ENCODE data around the gene SCN8A.
A peak's percentile ranks its signal among the peaks of the same experiment; 100 is the strongest.

Gene SCN8A

DNA sequence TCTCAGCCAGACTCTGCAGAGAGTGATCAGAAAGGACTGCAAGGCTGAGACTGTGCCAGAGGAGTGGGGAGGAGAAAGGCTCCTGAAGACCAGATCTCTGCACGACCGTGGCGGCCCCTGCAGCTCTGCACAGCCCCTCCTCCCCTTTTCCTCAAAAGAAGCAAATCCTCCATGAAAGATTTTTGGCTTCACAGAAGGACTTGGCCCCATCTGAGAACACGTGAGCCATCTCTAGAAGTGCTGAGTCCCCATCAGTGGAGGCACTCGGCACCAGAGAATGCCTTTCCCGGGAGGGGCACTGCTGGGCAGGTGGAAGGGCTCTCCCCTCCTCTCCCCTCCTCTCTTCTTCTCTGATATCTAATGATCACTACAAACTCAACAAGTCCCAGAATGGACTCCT, 250.7 kb downstream of the SCN8A start:
- no peak overlapping the region for H3K4me3 ChIP-seq (ENCODE audit: low read depth, low read length)
- no peak overlapping the region for H3K9ac ChIP-seq (ENCODE audit: low read depth, low read length)
- peaks cover 14% of the 10 kb centered on the region; the same call in 1 of the 2 replicates for H3K27me3 ChIP-seq (ENCODE audit: control insufficient read depth, insufficient read depth, low read length)
- H3K9me3 ChIP-seq (ENCODE audit: control insufficient read depth, insufficient read depth, low read length), result no peaks in the 10 kb centered on the region
- H3K4me1 ChIP-seq (ENCODE audit: control insufficient read depth, insufficient read depth, low read length), result peaks cover 33% of the 10 kb centered on the region
- no peaks in the 10 kb centered on the region for H3K36me3 ChIP-seq (ENCODE audit: control insufficient read depth, insufficient read depth, low read length)
- H3K27ac ChIP-seq (ENCODE audit: low read depth, low read length), result no peak overlapping the region

GRCh38 chr12:51844854-51845253, 253.8 kb downstream of the SCN8A start:
- no peak overlapping the region for H3K4me3 ChIP-seq (ENCODE audit: low read depth, low read length)
- H3K27me3 ChIP-seq (ENCODE audit: control insufficient read depth, insufficient read depth, low read length), result peaks cover 22% of the 10 kb centered on the region
- no peaks in the 10 kb centered on the region for H3K36me3 ChIP-seq (ENCODE audit: control insufficient read depth, insufficient read depth, low read length)
- no peak overlapping the region for H3K27ac ChIP-seq (ENCODE audit: low read depth, low read length)
- H3K9ac ChIP-seq (ENCODE audit: low read depth, low read length), result no peak overlapping the region
- H3K9me3 ChIP-seq (ENCODE audit: control insufficient read depth, insufficient read depth, low read length), result no peaks in the 10 kb centered on the region
- peaks cover 21% of the 10 kb centered on the region for H3K4me1 ChIP-seq (ENCODE audit: control insufficient read depth, insufficient read depth, low read length)

DNA sequence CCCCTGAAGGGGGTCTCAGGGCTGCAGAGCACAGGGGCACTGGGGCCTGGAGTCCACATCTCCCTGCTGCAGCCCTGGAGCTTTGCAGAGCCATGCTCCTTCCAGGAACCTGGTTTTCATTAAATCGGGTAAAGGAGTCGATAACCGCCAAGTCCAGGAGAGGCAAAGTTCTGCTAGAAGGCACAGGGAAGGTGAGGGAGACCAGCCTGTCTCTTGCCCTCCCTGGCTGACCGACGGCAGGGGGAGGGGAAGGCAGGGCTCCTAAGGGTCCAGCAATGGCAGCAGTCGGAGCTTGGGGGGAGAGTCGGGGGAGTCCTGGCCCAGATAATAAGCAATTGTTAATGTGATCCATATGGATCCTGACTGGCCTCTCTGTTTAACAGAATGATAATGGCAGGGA, 254.4 kb downstream of the SCN8A start:
- no peaks in the 10 kb centered on the region for H3K36me3 ChIP-seq (ENCODE audit: control insufficient read depth, insufficient read depth, low read length)
- no peak overlapping the region for H3K27ac ChIP-seq (ENCODE audit: low read depth, low read length)
- H3K9ac ChIP-seq (ENCODE audit: low read depth, low read length), result no peak overlapping the region
- peaks cover 22% of the 10 kb centered on the region for H3K4me1 ChIP-seq (ENCODE audit: control insufficient read depth, insufficient read depth, low read length)
- no peak overlapping the region for H3K4me3 ChIP-seq (ENCODE audit: low read depth, low read length)
- peaks cover 29% of the 10 kb centered on the region for H3K27me3 ChIP-seq (ENCODE audit: control insufficient read depth, insufficient read depth, low read length)
- no peaks in the 10 kb centered on the region for H3K9me3 ChIP-seq (ENCODE audit: control insufficient read depth, insufficient read depth, low read length)

DNA sequence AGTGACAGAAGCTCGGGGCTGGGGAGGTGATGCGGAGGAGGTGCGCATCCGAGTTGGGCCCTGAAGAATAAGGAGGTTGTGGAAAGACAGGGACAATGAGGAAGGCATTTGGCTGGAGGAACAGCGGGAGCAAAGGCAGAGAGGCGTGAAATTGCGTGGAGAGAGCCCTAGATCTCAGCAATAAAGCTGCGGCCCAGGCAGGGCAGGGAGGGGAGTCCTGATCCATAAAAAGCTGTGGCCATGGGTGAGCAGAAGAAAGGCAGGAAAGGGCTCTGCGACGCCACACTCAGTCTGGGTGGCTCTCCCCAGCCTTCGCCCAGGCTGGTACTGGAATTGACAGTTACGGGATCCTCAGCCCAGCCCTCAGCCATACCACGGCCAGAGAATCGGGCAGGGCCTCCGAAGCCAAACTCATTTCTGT, 255.2 kb downstream of the SCN8A start:
- Histone ChIP-seq H3K36me3 (ENCODE audit: control insufficient read depth, insufficient read depth, low read length) (no peaks in the 10 kb centered on the region), H3K4me1 (ENCODE audit: control insufficient read depth, insufficient read depth, low read length) (peaks cover 22% of the 10 kb centered on the region), H3K4me3 (ENCODE audit: low read depth, low read length) (peak overlapping the region; percentile 79; the same call in 1 of the 2 replicates), H3K27me3 (ENCODE audit: control insufficient read depth, insufficient read depth, low read length) (peaks cover 37% of the 10 kb centered on the region), H3K9me3 (ENCODE audit: control insufficient read depth, insufficient read depth, low read length) (no peaks in the 10 kb centered on the region), H3K9ac (ENCODE audit: low read depth, low read length) (no peak overlapping the region), H3K27ac (ENCODE audit: low read depth, low read length) (peak overlapping the region; percentile 11)

DNA sequence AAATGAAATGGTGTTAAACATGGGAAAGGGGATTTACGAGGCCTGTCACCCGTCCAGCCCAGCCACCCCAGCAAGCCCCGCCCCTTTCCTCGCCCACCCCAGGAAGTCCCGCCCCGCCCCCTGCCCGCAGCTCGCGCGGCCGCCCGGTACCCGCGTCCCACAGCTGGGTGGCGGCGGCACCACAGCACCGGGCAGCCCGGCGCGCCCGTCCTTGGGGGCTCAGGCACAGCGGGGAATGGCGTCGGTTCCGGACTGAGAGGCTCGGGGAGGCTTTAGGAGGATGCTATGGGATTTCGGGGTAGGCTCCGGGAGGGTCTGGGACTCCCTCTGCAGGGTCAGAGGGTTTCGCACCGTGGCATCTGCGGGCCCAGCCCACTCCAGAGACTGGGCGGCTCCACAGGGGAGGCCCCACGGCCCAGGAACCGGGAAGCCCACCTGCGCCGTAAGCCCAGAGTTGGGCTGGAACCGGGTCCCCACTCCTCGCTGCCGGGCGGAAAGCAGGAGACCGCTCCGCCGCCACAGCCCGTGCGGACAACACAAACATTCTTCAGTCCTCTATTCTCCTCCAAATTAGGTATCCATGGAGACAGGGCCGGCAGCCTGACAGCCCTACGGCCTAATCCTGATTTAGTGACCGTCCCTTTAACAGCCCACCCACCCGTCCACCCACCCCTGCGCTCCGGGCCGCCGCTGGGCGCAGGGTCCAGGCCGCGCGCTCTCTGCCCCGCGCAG, 256.0 kb downstream of the SCN8A start:
- H3K27ac ChIP-seq (ENCODE audit: low read depth, low read length), result peak overlapping the region; percentile 79
- H3K36me3 ChIP-seq (ENCODE audit: control insufficient read depth, insufficient read depth, low read length), result no peaks in the 10 kb centered on the region
- no peaks in the 10 kb centered on the region for H3K9me3 ChIP-seq (ENCODE audit: control insufficient read depth, insufficient read depth, low read length)
- peaks cover 22% of the 10 kb centered on the region for H3K4me1 ChIP-seq (ENCODE audit: control insufficient read depth, insufficient read depth, low read length)
- H3K9ac ChIP-seq (ENCODE audit: low read depth, low read length), result no peak overlapping the region
- H3K27me3 ChIP-seq (ENCODE audit: control insufficient read depth, insufficient read depth, low read length), result peaks cover 44% of the 10 kb centered on the region
- H3K4me3 ChIP-seq (ENCODE audit: low read depth, low read length), result peak overlapping the region; percentile 79

GRCh38 chr12:51847643-51848325, 256.8 kb downstream of the SCN8A start:
- Histone ChIP-seq H3K9ac (ENCODE audit: low read depth, low read length) (no peak overlapping the region), H3K27ac (ENCODE audit: low read depth, low read length) (peak overlapping the region; percentile 79), H3K4me3 (ENCODE audit: low read depth, low read length) (peak overlapping the region; percentile 79), H3K9me3 (ENCODE audit: control insufficient read depth, insufficient read depth, low read length) (no peaks in the 10 kb centered on the region), H3K36me3 (ENCODE audit: control insufficient read depth, insufficient read depth, low read length) (no peaks in the 10 kb centered on the region), H3K27me3 (ENCODE audit: control insufficient read depth, insufficient read depth, low read length) (peaks cover 51% of the 10 kb centered on the region), H3K4me1 (ENCODE audit: control insufficient read depth, insufficient read depth, low read length) (peaks cover 22% of the 10 kb centered on the region)

DNA sequence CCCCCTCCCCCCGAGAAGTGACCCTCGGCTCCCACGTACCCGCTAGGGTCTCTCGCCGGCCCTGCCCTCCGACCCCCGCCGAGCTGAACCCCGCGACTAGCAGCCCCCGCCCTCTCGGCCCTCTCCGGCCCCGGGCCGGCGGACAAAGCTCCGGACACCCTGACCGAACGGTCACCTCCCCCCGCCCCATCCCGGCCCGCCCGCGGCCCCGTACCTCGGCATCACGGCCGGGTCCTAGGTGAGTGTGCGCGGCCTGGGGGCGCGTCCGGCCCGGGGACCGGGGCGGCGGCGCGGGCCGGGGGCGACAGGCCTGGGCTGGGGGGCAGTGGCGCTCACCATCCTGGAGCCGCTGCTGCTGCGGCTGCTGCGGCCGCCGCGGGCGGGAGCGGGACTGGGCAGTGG, 257.3 kb downstream of the SCN8A start, which contains the start of gene FIGNL2:
Gene FIGNL2 (minus strand): TSS at position 393 of the 402 bp plus-strand sequence. CDS start 26,305 bp downstream, outside the sequence.
- Histone ChIP-seq H3K27ac (ENCODE audit: low read depth, low read length) (peak within 1 kb of the TSS; percentile 79), H3K4me3 (ENCODE audit: low read depth, low read length) (peak within 1 kb of the TSS; percentile 79), H3K4me1 (ENCODE audit: control insufficient read depth, insufficient read depth, low read length) (peaks cover 22% of the 10 kb centered on the region), H3K36me3 (ENCODE audit: control insufficient read depth, insufficient read depth, low read length) (no peaks in the 10 kb centered on the region), H3K27me3 (ENCODE audit: control insufficient read depth, insufficient read depth, low read length) (peaks cover 56% of the 10 kb centered on the region), H3K9ac (ENCODE audit: low read depth, low read length) (no peak within 1 kb of the TSS), H3K9me3 (ENCODE audit: control insufficient read depth, insufficient read depth, low read length) (no peaks in the 10 kb centered on the region)

GRCh38 chr12:51848841-51849735, 258.1 kb downstream of the SCN8A start:
- no peak overlapping the region for H3K27ac ChIP-seq (ENCODE audit: low read depth, low read length)
- H3K4me3 ChIP-seq (ENCODE audit: low read depth, low read length), result peak overlapping the region; percentile 59
- H3K4me1 ChIP-seq (ENCODE audit: control insufficient read depth, insufficient read depth, low read length), result peaks cover 22% of the 10 kb centered on the region
- H3K36me3 ChIP-seq (ENCODE audit: control insufficient read depth, insufficient read depth, low read length), result no peaks in the 10 kb centered on the region
- H3K9me3 ChIP-seq (ENCODE audit: control insufficient read depth, insufficient read depth, low read length), result no peaks in the 10 kb centered on the region
- no peak overlapping the region for H3K9ac ChIP-seq (ENCODE audit: low read depth, low read length)
- peaks cover 61% of the 10 kb centered on the region for H3K27me3 ChIP-seq (ENCODE audit: control insufficient read depth, insufficient read depth, low read length)

- H3K36me3 ChIP-seq (ENCODE audit: control insufficient read depth, insufficient read depth, low read length), result no peaks in the 10 kb centered on the region
- no peaks in the 10 kb centered on the region for H3K9me3 ChIP-seq (ENCODE audit: control insufficient read depth, insufficient read depth, low read length)
- no peak overlapping the region for H3K9ac ChIP-seq (ENCODE audit: low read depth, low read length)
- H3K27me3 ChIP-seq (ENCODE audit: control insufficient read depth, insufficient read depth, low read length), result peaks cover 61% of the 10 kb centered on the region
- no peak overlapping the region for H3K27ac ChIP-seq (ENCODE audit: low read depth, low read length)
- H3K4me1 ChIP-seq (ENCODE audit: control insufficient read depth, insufficient read depth, low read length), result peaks cover 20% of the 10 kb centered on the region
- no peak overlapping the region; the same call in 1 of the 2 replicates for H3K4me3 ChIP-seq (ENCODE audit: low read depth, low read length)
Measured at GRCh38 chr12:51850081-51850964, 259.3 kb downstream of the SCN8A start.

DNA sequence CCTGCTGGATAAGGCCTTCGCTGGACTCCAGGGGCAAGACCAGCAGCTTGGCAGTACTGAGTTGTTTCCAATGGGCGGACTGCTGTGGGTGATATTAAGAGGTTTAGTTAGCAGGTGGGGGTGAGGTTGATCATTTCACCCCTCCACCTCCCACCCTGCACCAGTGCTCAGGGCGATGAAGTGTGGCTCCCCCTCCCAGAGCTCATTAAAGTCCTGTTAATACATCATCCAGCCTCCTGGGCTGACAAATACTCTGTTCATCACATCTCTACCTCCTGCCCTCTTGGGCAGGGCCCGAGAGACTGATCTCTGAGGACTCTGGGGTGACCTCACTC, 259.9 kb downstream of the SCN8A start:
- Histone ChIP-seq H3K4me1 (ENCODE audit: control insufficient read depth, insufficient read depth, low read length) (peaks cover 18% of the 10 kb centered on the region), H3K9me3 (ENCODE audit: control insufficient read depth, insufficient read depth, low read length) (no peaks in the 10 kb centered on the region), H3K36me3 (ENCODE audit: control insufficient read depth, insufficient read depth, low read length) (no peaks in the 10 kb centered on the region), H3K27me3 (ENCODE audit: control insufficient read depth, insufficient read depth, low read length) (peaks cover 55% of the 10 kb centered on the region), H3K4me3 (ENCODE audit: low read depth, low read length) (no peak overlapping the region), H3K27ac (ENCODE audit: low read depth, low read length) (no peak overlapping the region), H3K9ac (ENCODE audit: low read depth, low read length) (no peak overlapping the region)

Measured in HUES48 (cell line).